Measurements from ENCODE around the gene ESYT3. TPM values are rescaled to one million over a fixed set of nuclear protein-coding genes. Genes with fewer than 3 reads are reported as not detected.

Gene ESYT3
- total RNA-seq, 1 experiment from 2014 or later: 6.3 TPM

- no peak overlapping the region for H2BK20ac ChIP-seq (ENCODE audit: low read depth, low read length, poor library complexity, severe bottlenecking)
- no CpG with 5 or more reads among the region's 43 CpGs for WGBS (ENCODE audit: extremely low coverage, insufficient read length, low lambda C conversion rate)
- peaks cover 8 to 11% (median 10%) of the 10 kb centered on the region in 3 experiments; a peak in 5 of 7 replicates for H3K36me3 Mint-ChIP-seq (ENCODE audit: insufficient read depth in 1 of 3, low read depth in 3 of 3)
Measured at GRCh38 chr3:138451595-138452162, 17.3 kb downstream of the ESYT3 start.

More at GRCh38 chr3:138451595-138452162, 17.3 kb downstream of the ESYT3 start:
- Histone ChIP-seq H2BK120ac (ENCODE audit: low read depth, low read length, poor library complexity, severe bottlenecking) (no peak overlapping the region), H3K9me3 (ENCODE audit: control insufficient read depth, low read depth, low read length) (no peaks in the 10 kb centered on the region), H3K4me2 (ENCODE audit: insufficient read depth, insufficient read length, low read length) (no peak overlapping the region), H3K56ac (ENCODE audit: insufficient read length, low read depth, low read length) (no peak overlapping the region), H3K14ac (ENCODE audit: insufficient read depth, low read length) (no peak overlapping the region; the same call in 1 of the 2 replicates), H3K27me3 (ENCODE audit: insufficient read depth, low read length) (no peaks in the 10 kb centered on the region), H3T11ph (ENCODE audit: low read length) (no peak overlapping the region), H3K9ac (ENCODE audit: extremely low read depth, insufficient read length, low read length) (no peak overlapping the region), H4K91ac (ENCODE audit: insufficient read length, low read depth, low read length) (no peak overlapping the region), H3K79me2 (ENCODE audit: insufficient read depth, low read length) (no peaks in the 10 kb centered on the region), H2BK15ac (ENCODE audit: low read depth, low read length) (no peak overlapping the region), H3K23me2 (ENCODE audit: insufficient read length, low read depth, low read length, poor library complexity, severe bottlenecking) (no peaks in the 10 kb centered on the region), H3K23ac (ENCODE audit: insufficient read length, low read depth, low read length) (no peak overlapping the region), H2AK5ac (ENCODE audit: insufficient read length, low read length) (no peak overlapping the region), H2AFZ (ENCODE audit: low read length) (no peak overlapping the region), H2BK5ac (ENCODE audit: insufficient read length, low read length) (no peak overlapping the region), H4K5ac (ENCODE audit: insufficient read length, low read depth, low read length) (no peak overlapping the region), H3K27ac (ENCODE audit: insufficient read length, low read depth, low read length) (no peak overlapping the region), H4K8ac (replicated peaks; ENCODE audit: insufficient read length, low read depth, low read length) (no peak overlapping the region), H2BK12ac (ENCODE audit: insufficient read length, low read depth, low read length) (no peak overlapping the region), H3K18ac (ENCODE audit: insufficient read length, low read depth, low read length) (no peak overlapping the region), H3K4me1 (ENCODE audit: insufficient read depth, low read length) (no peaks in the 10 kb centered on the region), H3K79me1 (ENCODE audit: insufficient read depth, low read depth, low read length, poor library complexity, severe bottlenecking) (no peaks in the 10 kb centered on the region), H4K20me1 (ENCODE audit: control insufficient read depth, insufficient read depth, insufficient read length) (no peaks in the 10 kb centered on the region), H3K4ac (ENCODE audit: low read depth, low read length) (no peak overlapping the region)
- peak overlapping the region in 1 of 3 experiments; percentile 33; a peak in 1 of 7 replicates for H3K27ac Mint-ChIP-seq
- DNase-seq: peak; percentile 23
- peaks cover 0 to 3% of the 10 kb centered on the region in 2 experiments; a peak in 1 of 5 replicates for H3K9me3 Mint-ChIP-seq
- H3K4me1 Mint-ChIP-seq: peaks cover 13 to 17% of the 10 kb centered on the region in 2 experiments
- no peaks in the 10 kb centered on the region for H3K27me3 Mint-ChIP-seq (ENCODE audit: low read depth)
- no peak overlapping the region for H3K4me3 Mint-ChIP-seq
- no peak for TF ChIP-seq CTCF (conservative IDR thresholded peaks at IDR 0.05)
